Right lung (tissue), 5 donors: Measurements from ENCODE around the gene MPRIP. TPM values are rescaled to one million over a fixed set of nuclear protein-coding genes. Genes with fewer than 3 reads are reported as not detected.

Source experiments
- DNase-seq, 2 donors: peaks; one replicate each; pipeline ENCODE4 v3.0.0-alpha.2; 2013
- polyA plus RNA-seq, 5 donors: library from polyadenylated mRNA; unstranded; fragments of 120-200 nt; gene quantifications; one replicate each; pipeline versions ENCODE4 v1.2.1 to v1.2.3, GENCODE V29; 2013; ENCODE audit warnings: inconsistent platforms in 1 of 5, low replicate concordance in 1 of 5; ENCODE audit not compliant: insufficient read length in 5 of 5, insufficient read depth in 1 of 5

MPRIP gene
- polyA plus RNA-seq, 5 donors, result 190 to 262 (median 239) TPM

GRCh38 chr17:17107891-17108431 is 65.7 kb downstream of the MPRIP start:
- peak; percentile 91 to 94 for DNase-seq

DNA sequence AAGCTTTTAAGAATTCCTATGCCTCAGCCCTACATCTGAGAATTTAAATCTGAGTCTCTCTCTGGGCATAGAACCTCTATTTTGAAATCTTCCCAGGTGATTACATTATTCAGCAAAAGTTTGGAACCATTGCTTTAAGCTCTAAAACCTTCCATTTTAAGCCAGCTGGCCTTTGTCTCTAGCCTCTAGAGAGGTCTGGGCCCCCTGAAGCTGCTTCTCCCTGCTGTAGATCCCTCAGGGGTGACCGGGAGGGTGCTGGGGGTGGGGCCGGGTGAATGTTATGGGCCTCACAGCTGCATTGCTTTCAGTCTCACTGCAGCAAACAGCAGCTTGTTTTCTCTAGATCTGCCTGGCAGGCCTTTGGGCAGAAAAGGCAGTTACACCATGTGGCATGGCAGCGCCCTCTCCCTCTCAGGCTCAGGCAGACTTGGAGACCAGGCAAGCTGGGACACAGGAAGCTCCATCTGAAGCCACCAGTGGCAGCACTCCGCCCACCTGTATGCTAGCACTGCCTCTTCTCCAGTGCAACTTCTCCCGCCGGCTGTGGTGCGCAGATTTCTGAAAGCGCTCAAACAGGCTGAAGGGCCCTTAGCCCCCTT is 66.3 kb downstream of the MPRIP start:
- peak; percentile 86 to 87 for DNase-seq

DNA sequence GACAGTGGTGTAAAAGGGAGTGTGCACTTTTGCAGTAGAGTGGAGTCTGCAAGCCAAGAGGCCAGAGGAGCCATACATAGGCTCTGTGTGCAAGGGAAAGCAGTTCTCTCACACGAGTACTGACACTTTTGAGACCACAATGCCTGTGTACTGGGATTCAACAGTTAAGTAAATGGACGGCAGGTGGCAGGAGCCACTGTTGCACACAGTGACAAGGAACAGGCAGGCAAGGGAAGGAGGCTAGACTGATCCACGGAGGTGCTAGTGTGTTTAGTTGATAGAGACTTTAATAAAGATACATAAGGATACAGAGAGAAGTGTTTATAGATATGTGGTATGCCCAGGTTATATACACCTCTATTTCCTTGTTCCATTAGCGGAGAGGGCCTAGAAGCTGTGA is 67.0 kb downstream of the MPRIP start:
- DNase-seq, result no peak

GRCh38 chr17:17109907-17110306 is 67.7 kb downstream of the MPRIP start:
- no peak for DNase-seq

DNA sequence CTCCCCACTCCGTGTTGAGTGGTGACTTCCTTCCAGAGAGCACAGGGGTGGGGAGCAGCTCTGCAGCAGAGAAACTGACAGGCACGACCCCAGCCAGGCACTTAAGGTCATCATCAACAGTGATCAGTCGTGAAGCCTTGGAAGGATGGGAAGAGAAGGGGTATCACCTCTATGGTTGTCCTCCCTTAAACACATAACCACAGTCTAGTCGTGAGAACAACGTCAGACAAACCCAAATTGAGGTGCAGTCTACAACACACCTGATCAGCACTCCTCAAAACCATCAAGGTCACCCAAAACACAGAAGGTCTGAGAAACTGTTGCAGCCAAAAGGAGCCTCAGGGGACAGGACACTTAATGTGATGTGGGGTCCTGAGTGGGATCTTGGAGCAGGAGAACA is 68.3 kb downstream of the MPRIP start:
- DNase-seq, result no peak

- DNase-seq, result no peak
Observed at GRCh38 chr17:17111401-17112393, 69.4 kb downstream of the MPRIP start.

GRCh38 chr17:17112628-17113200 is 70.5 kb downstream of the MPRIP start:
- DNase-seq, result no peak

- no peak for DNase-seq
Observed at GRCh38 chr17:17114592-17115225, 72.5 kb downstream of the MPRIP start.

- DNase-seq, result no peak
Observed at GRCh38 chr17:17115620-17116019, 73.4 kb downstream of the MPRIP start.

GRCh38 chr17:17116406-17116805 is 74.1 kb downstream of the MPRIP start:
- no peak for DNase-seq

DNA sequence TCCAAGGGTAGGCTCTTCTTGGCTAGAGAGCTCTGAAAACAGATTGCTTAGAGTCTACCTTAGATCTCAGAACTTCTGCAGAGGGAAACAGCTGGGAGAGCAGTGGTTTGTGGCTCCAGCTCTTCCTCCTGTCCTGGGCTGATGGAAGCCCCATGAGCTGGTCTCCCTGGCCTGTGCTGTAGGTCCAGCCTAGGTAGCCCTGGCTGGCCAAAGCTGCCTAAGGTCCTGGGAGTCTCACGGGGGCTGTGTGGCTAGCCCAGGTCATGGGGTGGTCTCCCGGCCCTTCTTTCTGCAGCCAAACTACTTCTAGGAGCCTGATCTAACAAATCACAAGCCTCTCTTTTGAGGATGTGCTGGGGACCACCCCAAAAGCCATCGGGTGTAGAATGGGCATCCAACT is 75.7 kb downstream of the MPRIP start:
- no peak for DNase-seq

DNA sequence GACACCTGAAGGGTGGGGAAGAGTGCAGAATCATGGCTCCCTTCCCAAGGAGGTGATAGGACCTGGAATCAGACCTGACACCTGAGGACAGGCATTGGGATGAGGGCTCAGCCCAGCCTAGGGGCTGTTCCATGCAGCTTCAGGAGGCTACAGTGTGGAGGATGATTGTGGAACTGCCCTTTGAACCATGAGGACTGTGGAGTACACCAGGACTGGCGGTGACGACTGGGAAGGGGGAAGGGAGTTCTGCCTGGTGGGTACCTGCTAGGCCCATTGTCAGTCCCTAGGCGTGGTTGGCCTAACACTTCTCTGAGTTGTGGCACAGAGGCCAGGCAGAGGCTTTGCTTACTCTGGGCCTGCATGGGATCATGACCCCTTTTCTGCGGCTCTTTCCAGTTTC is 76.1 kb downstream of the MPRIP start:
- DNase-seq, result no peak

DNA sequence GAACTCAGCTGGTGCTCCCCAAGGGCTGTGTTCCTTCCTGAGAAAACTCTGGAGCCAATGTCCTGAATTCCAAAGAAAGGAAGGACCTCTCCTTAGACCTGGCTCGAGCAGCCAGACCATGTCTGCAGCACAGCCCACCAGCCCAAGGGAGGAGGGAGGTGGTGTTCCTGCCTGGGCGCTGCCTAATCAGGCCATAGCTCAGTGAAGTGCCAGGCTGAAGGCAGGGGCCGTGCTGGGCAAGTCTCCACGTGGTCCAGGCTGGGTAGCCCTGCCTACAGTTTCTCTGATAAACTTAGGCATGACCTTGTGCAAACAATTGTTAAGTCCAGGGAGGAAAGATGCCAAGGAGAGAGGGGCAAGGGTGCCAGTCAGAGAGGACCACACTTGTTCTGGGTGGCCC is 76.8 kb downstream of the MPRIP start:
- DNase-seq, result no peak

- no peak for DNase-seq
Observed at GRCh38 chr17:17119533-17119932, 77.3 kb downstream of the MPRIP start.

DNA sequence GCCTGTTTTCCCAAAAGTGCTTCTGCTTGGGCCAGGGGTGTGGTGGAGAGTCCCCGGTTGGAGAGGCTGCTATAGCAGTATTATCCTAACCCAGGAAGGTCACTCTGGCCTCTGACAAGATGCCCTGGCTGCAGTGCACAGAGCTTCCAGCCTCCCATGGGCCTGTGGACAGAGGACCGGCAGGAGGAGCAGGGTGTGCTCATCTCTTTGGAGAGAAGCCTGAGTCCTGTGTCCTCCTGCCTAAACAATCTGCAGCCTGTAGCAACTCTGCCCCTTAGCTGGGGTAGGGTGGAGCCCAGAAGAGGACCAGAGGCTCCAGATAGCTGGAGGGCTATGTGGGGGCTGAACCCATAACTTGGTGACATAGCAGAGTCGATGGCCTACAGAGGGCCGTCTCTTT is 78.0 kb downstream of the MPRIP start:
- no peak for DNase-seq

DNA sequence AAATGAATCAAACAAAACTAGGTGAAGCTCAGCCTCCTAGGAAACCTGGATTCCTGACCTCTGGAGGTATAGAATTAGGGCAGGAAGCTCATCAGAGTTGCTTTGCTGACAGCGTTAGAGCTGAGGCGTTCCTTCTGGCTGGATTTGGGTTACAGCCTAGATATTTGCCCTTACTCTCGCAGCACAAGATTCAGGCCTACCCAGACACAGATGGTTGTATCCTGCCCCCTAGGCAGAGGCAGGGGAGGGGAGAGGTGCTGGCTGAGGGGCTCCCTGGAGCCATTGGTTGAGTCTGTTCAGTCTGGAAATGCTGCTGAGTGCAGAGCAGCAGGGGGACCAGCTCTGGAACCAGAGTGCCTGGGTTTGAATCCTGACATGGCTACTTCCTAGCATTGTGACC is 78.4 kb downstream of the MPRIP start:
- peak; percentile 62 to 69 for DNase-seq

DNA sequence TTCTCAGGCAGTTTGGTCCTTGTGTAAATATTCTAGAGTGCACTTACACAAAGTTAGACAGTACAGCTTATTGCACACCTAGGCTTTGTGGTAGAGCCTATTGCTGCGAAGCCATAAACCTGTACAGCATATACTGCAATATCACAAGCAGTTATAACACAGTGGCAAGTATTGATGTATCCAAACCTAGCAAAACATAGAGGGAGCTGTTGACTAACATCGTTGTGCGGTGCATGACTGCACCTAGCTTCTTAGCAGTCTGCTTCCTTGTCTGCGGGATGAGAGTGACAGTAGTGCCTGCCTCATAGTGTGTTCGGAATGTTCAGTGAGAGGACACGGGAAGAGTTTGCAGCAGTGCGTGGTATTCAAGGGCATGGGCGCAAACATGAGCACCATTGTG is 78.9 kb downstream of the MPRIP start:
- DNase-seq, result no peak

DNA sequence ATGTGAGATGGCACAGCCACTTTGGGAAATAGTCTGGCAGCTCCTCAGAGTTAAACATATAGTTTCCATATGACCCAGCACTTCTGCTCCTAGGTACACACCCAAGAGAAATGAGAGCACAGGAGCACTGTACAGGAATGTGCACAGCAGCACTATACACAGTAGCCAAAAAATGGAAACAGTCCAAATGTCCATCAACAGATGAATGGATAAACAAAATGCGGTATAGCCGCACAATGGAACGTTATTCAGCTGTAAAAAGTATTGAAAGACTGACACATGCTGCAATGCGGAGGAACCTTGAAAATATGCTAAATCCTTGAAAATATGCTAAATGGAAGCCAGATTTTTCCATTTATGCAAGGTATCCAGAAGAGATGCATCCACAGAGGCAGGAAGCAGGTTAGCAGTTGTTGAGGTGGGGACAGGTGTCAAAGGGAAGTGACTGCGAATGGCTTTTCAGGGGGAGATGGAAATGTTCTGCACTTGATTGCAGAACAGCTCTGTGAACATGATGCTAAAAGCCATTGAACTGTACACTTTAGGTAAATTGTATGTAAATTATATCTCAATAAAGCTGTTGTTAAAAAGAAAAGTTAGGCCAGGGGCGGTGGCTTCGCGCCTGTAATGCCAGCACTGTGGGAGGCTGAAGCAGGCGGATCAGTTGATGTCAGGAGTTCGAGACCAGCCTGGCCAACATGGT is 80.7 kb downstream of the MPRIP start:
- DNase-seq, result no peak

GRCh38 chr17:17124341-17124740 is 82.1 kb downstream of the MPRIP start:
- no peak for DNase-seq

GRCh38 chr17:17125136-17126084 is 83.2 kb downstream of the MPRIP start:
- DNase-seq, result no peak
